H9 (cell line): ENCODE measurements around the gene TOR1B. TPM values are rescaled to one million over a fixed set of nuclear protein-coding genes. Genes with fewer than 3 reads are reported as not detected.

ENCODE experiments used
- DNase-seq: peaks from one replicate; pipeline ENCODE4 v3.0.0-alpha.2; 2017
- H2AFZ ChIP-seq: one replicate; pipeline ENCODE4 v1.6.1; 2013; ENCODE audit warnings: mild to moderate bottlenecking, low read length, control low read depth, moderate library complexity
- H2AK5ac ChIP-seq: 2 replicates; pipeline ENCODE4 v1.6.1; 2013; ENCODE audit warnings: low read length, control low read depth, mixed read lengths; ENCODE audit not compliant: insufficient read length
- H2BK120ac ChIP-seq: one replicate; pipeline ENCODE4 v1.6.1; 2013; ENCODE audit warnings: low read depth, mild to moderate bottlenecking, low read length, control low read depth, inconsistent platforms; ENCODE audit not compliant: poor library complexity, severe bottlenecking
- H2BK12ac ChIP-seq: 2 replicates; pipeline ENCODE4 v1.6.1; 2013; ENCODE audit warnings: low read length, control low read depth, mixed read lengths, low read depth; ENCODE audit not compliant: insufficient read length
- H2BK15ac ChIP-seq: 2 replicates; pipeline ENCODE4 v1.6.1; 2013; ENCODE audit warnings: low read depth, low read length, control low read depth
- H2BK20ac ChIP-seq: one replicate; pipeline ENCODE4 v1.6.1; 2013; ENCODE audit warnings: low read depth, mild to moderate bottlenecking, low read length, control low read depth, inconsistent platforms; ENCODE audit not compliant: poor library complexity, severe bottlenecking
- H2BK5ac ChIP-seq: 2 replicates; pipeline ENCODE4 v1.6.1; 2013; ENCODE audit warnings: low read length, control low read depth, mixed read lengths; ENCODE audit not compliant: insufficient read length
- H3K14ac ChIP-seq: 2 replicates; pipeline ENCODE4 v1.6.1; 2013; ENCODE audit warnings: low read length, control low read depth; ENCODE audit not compliant: insufficient read depth
- H3K18ac ChIP-seq: 2 replicates; pipeline ENCODE4 v1.6.1; 2013; ENCODE audit warnings: low read depth, mild to moderate bottlenecking, mixed read lengths, low read length, control low read depth; ENCODE audit not compliant: insufficient read length
- H3K23ac ChIP-seq: 2 replicates; pipeline ENCODE4 v1.6.1; 2013; ENCODE audit warnings: low read length, control low read depth, mixed read lengths, low read depth; ENCODE audit not compliant: insufficient read length
- H3K23me2 ChIP-seq: 2 replicates; pipeline ENCODE4 v1.6.1; 2013; ENCODE audit warnings: low read depth, mild to moderate bottlenecking, mixed read lengths, low read length, control low read depth; ENCODE audit not compliant: insufficient read length, poor library complexity, severe bottlenecking
- H3K27ac ChIP-seq: 2 replicates; pipeline ENCODE4 v1.5.1; 2013; ENCODE audit warnings: low read length, control low read depth, mixed read lengths, low read depth; ENCODE audit not compliant: insufficient read length
- H3K27me3 ChIP-seq: 2 replicates; pipeline ENCODE4 v1.6.1; 2013; ENCODE audit warnings: low read length, control low read depth, inconsistent platforms; ENCODE audit not compliant: insufficient read depth
- H3K4ac ChIP-seq: 2 replicates; pipeline ENCODE4 v1.6.1; 2013; ENCODE audit warnings: low read depth, mild to moderate bottlenecking, control low read depth, inconsistent platforms, low read length, moderate library complexity
- H3K4me1 ChIP-seq: 2 replicates; pipeline ENCODE4 v1.6.1; 2013; ENCODE audit warnings: low read length, control low read depth, inconsistent platforms; ENCODE audit not compliant: insufficient read depth
- H3K4me2 ChIP-seq: 2 replicates; pipeline ENCODE4 v1.6.1; 2013; ENCODE audit warnings: low read length, control low read depth, mixed read lengths; ENCODE audit not compliant: insufficient read length, insufficient read depth
- H3K56ac ChIP-seq: 2 replicates; pipeline ENCODE4 v1.6.1; 2013; ENCODE audit warnings: low read depth, mild to moderate bottlenecking, mixed read lengths, low read length, control low read depth; ENCODE audit not compliant: insufficient read length
- H3K79me1 ChIP-seq: 2 replicates; pipeline ENCODE4 v1.6.1; 2013; ENCODE audit warnings: low read depth, mild to moderate bottlenecking, moderate library complexity, low read length, control low read depth, inconsistent platforms; ENCODE audit not compliant: insufficient read depth, poor library complexity, severe bottlenecking
- H3K79me2 ChIP-seq: 2 replicates; pipeline ENCODE4 v1.6.1; 2013; ENCODE audit warnings: low read length, control low read depth, inconsistent platforms; ENCODE audit not compliant: insufficient read depth
- H3K9ac ChIP-seq: 2 replicates; pipeline ENCODE4 v1.6.1; 2013; ENCODE audit warnings: low read length, control low read depth, mixed read lengths; ENCODE audit not compliant: insufficient read length; ENCODE audit errors: extremely low read depth
- H3K9me3 ChIP-seq: one replicate; pipeline ENCODE4 v1.6.1; 2013; ENCODE audit warnings: low read depth, low read length, inconsistent platforms; ENCODE audit not compliant: control insufficient read depth
- H3T11ph ChIP-seq: one replicate; pipeline ENCODE4 v1.6.1; 2013; ENCODE audit warnings: mild to moderate bottlenecking, low read length, control low read depth, inconsistent platforms
- H4K20me1 ChIP-seq: one replicate; pipeline ENCODE4 v1.6.1; 2013; ENCODE audit not compliant: control insufficient read depth, insufficient read length, insufficient read depth
- H4K5ac ChIP-seq: 2 replicates; pipeline ENCODE4 v1.6.1; 2013; ENCODE audit warnings: low read depth, mild to moderate bottlenecking, mixed read lengths, low read length, control low read depth; ENCODE audit not compliant: insufficient read length
- H4K8ac ChIP-seq: replicated peaks from 2 replicates; pipeline ENCODE4 v1.6.1; 2013; ENCODE audit warnings: low read length, control low read depth, mixed read lengths, low read depth; ENCODE audit not compliant: insufficient read length
- H4K91ac ChIP-seq: 2 replicates; pipeline ENCODE4 v1.6.1; 2013; ENCODE audit warnings: low read depth, mild to moderate bottlenecking, moderate library complexity, mixed read lengths, low read length, control low read depth; ENCODE audit not compliant: insufficient read length
- H3K27ac Mint-ChIP-seq, 3 experiments: 2 replicates in 2 of 3; 3 replicates in 1 of 3; pipeline ENCODE4 v1.8.0; 2020 to 2021; ENCODE audit warnings: mixed read lengths in 3 of 3, mild to moderate bottlenecking in 1 of 3, moderate library complexity in 1 of 3
- H3K27me3 Mint-ChIP-seq: 2 replicates; pipeline ENCODE4 v1.8.0; 2021; ENCODE audit warnings: low read depth, mild to moderate bottlenecking, moderate library complexity, mixed read lengths
- H3K36me3 Mint-ChIP-seq, 3 experiments: 2 replicates in 2 of 3; 3 replicates in 1 of 3; pipeline ENCODE4 v1.8.0; 2020 to 2021; ENCODE audit warnings: low read depth in 3 of 3, mixed read lengths in 3 of 3; ENCODE audit not compliant: insufficient read depth in 1 of 3
- H3K4me1 Mint-ChIP-seq, 2 experiments: 2 replicates each; pipeline ENCODE4 v1.8.0; 2020; ENCODE audit warnings: mixed read lengths in 2 of 2
- H3K4me3 Mint-ChIP-seq, 2 experiments: 2 replicates in 1 of 2; 3 replicates in 1 of 2; pipeline ENCODE4 v1.8.0; 2020 to 2021; ENCODE audit warnings: mild to moderate bottlenecking in 2 of 2, mixed read lengths in 2 of 2, moderate library complexity in 1 of 2
- H3K9me3 Mint-ChIP-seq, 2 experiments: 2 replicates in 1 of 2; 3 replicates in 1 of 2; pipeline ENCODE4 v1.8.0; 2020; ENCODE audit warnings: mild to moderate bottlenecking in 2 of 2, mixed read lengths in 2 of 2, moderate library complexity in 1 of 2
- WGBS: extraction: QIAGEN DNeasy Blood & Tissue Kit; methylation state at CpG from one replicate; pipeline ENCODE4 v1.1.7; 2013; ENCODE audit warnings: missing lambda C conversion rate, low lambda C conversion rate, mixed read lengths; ENCODE audit not compliant: insufficient read length; ENCODE audit errors: extremely low coverage; 5-methylcytosine and 5-hydroxymethylcytosine counted together
- total RNA-seq: library from RNA; stranded (reverse); gene quantifications from 2 replicates; pipeline ENCODE4 v1.2.1, GENCODE V29; 2021
- TF ChIP-seq, protein P1 (sequence below): fragments of 200-600 bp; sonication (generic); conservative IDR thresholded peaks from 3 replicates; pipeline ENCODE4 v1.8.0; 2021; ENCODE audit warnings: antibody characterized with exemption, mild to moderate bottlenecking

Gene TOR1B
- total RNA-seq, 1 experiment from 2014 or later, result 18.1 TPM

GRCh38 chr9:129810788-129811187, 7.8 kb downstream of the TOR1B start:
- Histone ChIP-seq H2BK20ac (no peak overlapping the region), H3K4me1 (no peaks in the 10 kb centered on the region), H4K5ac (no peak overlapping the region), H3K4me2 (no peak overlapping the region), H2BK12ac (no peak overlapping the region), H3K56ac (no peak overlapping the region), H3K27ac (no peak overlapping the region), H3K79me2 (no peaks in the 10 kb centered on the region), H3K23ac (no peak overlapping the region), H4K8ac (no peak overlapping the region), H3K79me1 (no peaks in the 10 kb centered on the region), H2BK120ac (no peak overlapping the region), H4K91ac (no peak overlapping the region), H3K18ac (no peak overlapping the region), H3K4ac (no peak overlapping the region), H3K23me2 (no peaks in the 10 kb centered on the region), H3K9ac (no peak overlapping the region), H3T11ph (no peak overlapping the region), H3K14ac (no peak overlapping the region), H2BK5ac (no peak overlapping the region), H2AFZ (no peak overlapping the region), H3K27me3 (no peaks in the 10 kb centered on the region), H2AK5ac (no peak overlapping the region), H4K20me1 (no peaks in the 10 kb centered on the region), H3K9me3 (no peaks in the 10 kb centered on the region), H2BK15ac (no peak overlapping the region)
- no peaks in the 10 kb centered on the region for H3K4me1 Mint-ChIP-seq
- no peak overlapping the region for H3K4me3 Mint-ChIP-seq
- no peaks in the 10 kb centered on the region; the same call in 1 of the 2 replicates for H3K27me3 Mint-ChIP-seq
- no peak for DNase-seq
- H3K36me3 Mint-ChIP-seq, result peaks cover 24 to 84% (median 69%) of the 10 kb centered on the region in 3 experiments
- no CpG with 5 or more reads among the region's 6 CpGs for WGBS
- H3K9me3 Mint-ChIP-seq, result no peaks in the 10 kb centered on the region
- no peak overlapping the region for H3K27ac Mint-ChIP-seq
- TF ChIP-seq, protein P1, sequence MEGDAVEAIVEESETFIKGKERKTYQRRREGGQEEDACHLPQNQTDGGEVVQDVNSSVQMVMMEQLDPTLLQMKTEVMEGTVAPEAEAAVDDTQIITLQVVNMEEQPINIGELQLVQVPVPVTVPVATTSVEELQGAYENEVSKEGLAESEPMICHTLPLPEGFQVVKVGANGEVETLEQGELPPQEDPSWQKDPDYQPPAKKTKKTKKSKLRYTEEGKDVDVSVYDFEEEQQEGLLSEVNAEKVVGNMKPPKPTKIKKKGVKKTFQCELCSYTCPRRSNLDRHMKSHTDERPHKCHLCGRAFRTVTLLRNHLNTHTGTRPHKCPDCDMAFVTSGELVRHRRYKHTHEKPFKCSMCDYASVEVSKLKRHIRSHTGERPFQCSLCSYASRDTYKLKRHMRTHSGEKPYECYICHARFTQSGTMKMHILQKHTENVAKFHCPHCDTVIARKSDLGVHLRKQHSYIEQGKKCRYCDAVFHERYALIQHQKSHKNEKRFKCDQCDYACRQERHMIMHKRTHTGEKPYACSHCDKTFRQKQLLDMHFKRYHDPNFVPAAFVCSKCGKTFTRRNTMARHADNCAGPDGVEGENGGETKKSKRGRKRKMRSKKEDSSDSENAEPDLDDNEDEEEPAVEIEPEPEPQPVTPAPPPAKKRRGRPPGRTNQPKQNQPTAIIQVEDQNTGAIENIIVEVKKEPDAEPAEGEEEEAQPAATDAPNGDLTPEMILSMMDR, result no peak
